Neural progenitor cell (in vitro differentiated cells): ENCODE measurements around the gene LRP1. TPM values are rescaled to one million over a fixed set of nuclear protein-coding genes. Genes with fewer than 3 reads are reported as not detected.
"Not testable (repeated sequence)": the region's sequence is repeated elsewhere in the genome, so short reads cannot be mapped to it uniquely, and the experiment has no call there.

Experiments used
- DNase-seq: peaks from one replicate; pipeline ENCODE4 v3.0.0-alpha.2; 2016; ENCODE audit warnings: low spot score
- H2AFZ ChIP-seq: fragments of 200-600 bp; sonication (generic); replicated peaks from 2 replicates; pipeline ENCODE4 v1.6.1; 2016; ENCODE audit warnings: antibody characterized with exemption
- H3F3A ChIP-seq: fragments of 200-600 bp; sonication (generic); 2 replicates; pipeline ENCODE4 v1.6.1; 2016; ENCODE audit warnings: antibody characterized with exemption, low read depth
- H3K27ac ChIP-seq: fragments of 200-600 bp; sonication (generic); 2 replicates; pipeline ENCODE4 v1.5.1; 2016; ENCODE audit warnings: mild to moderate bottlenecking
- H3K27me3 ChIP-seq: fragments of 200-600 bp; sonication (generic); 2 replicates; pipeline ENCODE4 v1.6.1; 2016; ENCODE audit warnings: mild to moderate bottlenecking, moderate library complexity
- H3K36me3 ChIP-seq: fragments of 200-600 bp; sonication (generic); 2 replicates; pipeline ENCODE4 v1.5.1; 2016
- H3K4me1 ChIP-seq: fragments of 200-600 bp; sonication (generic); 2 replicates; pipeline ENCODE4 v1.6.1; 2016; ENCODE audit warnings: mixed run types
- H3K4me2 ChIP-seq: fragments of 200-600 bp; sonication (generic); 2 replicates; pipeline ENCODE4 v1.6.1; 2016
- H3K4me3 ChIP-seq: fragments of 200-600 bp; sonication (generic); 2 replicates; pipeline ENCODE4 v1.5.1; 2016
- H3K79me2 ChIP-seq: fragments of 200-600 bp; sonication (generic); 2 replicates; pipeline ENCODE4 v1.6.1; 2016; ENCODE audit warnings: low read depth
- H3K9ac ChIP-seq: fragments of 200-600 bp; sonication (generic); 2 replicates; pipeline ENCODE4 v1.6.1; 2016
- H3K9me3 ChIP-seq: fragments of 200-600 bp; sonication (generic); 2 replicates; pipeline ENCODE4 v1.5.1; 2016; ENCODE audit warnings: low read depth
- H4K20me1 ChIP-seq: fragments of 200-600 bp; sonication (generic); 2 replicates; pipeline ENCODE4 v1.6.1; 2016; ENCODE audit warnings: low read depth
- H3K27ac Mint-ChIP-seq: 3 replicates; pipeline ENCODE4 v1.8.0; 2021; ENCODE audit warnings: mixed read lengths
- H3K27me3 Mint-ChIP-seq: 2 replicates; pipeline ENCODE4 v1.8.0; 2022; ENCODE audit warnings: low read depth, mild to moderate bottlenecking, inconsistent platforms, moderate library complexity, mixed read lengths; ENCODE audit not compliant: insufficient read depth
- H3K36me3 Mint-ChIP-seq: 3 replicates; pipeline ENCODE4 v1.8.0; 2021; ENCODE audit warnings: mixed read lengths
- H3K4me1 Mint-ChIP-seq: 3 replicates; pipeline ENCODE4 v1.8.0; 2021; ENCODE audit warnings: mixed read lengths
- H3K4me3 Mint-ChIP-seq: 3 replicates; pipeline ENCODE4 v1.8.0; 2021; ENCODE audit warnings: mild to moderate bottlenecking, moderate library complexity, mixed read lengths
- H3K9me3 Mint-ChIP-seq: 3 replicates; pipeline ENCODE4 v1.8.0; 2020; ENCODE audit warnings: mixed read lengths
- EZH2 ChIP-seq: fragments of 200-600 bp; sonication (generic); IDR thresholded peaks from 2 replicates; pipeline ENCODE4 v1.6.1; 2017; ENCODE audit warnings: antibody characterized with exemption, mild to moderate bottlenecking, moderate library complexity
- EZH2phosphoT487 ChIP-seq: fragments of 200-600 bp; sonication (generic); IDR thresholded peaks from 2 replicates; pipeline ENCODE4 v1.6.1; 2017; ENCODE audit warnings: antibody characterized with exemption
- total RNA-seq: library from RNA; depleted of rRNA; stranded (reverse); fragments of >200 nt; gene quantifications from 2 replicates; pipeline ENCODE4 v1.2.3, GENCODE V29; 2015; ENCODE audit warnings: low replicate concordance
- TF ChIP-seq, protein P1 (sequence below): fragments of 200-600 bp; sonication (generic); IDR thresholded peaks from 2 replicates; pipeline ENCODE4 v1.5.1; 2017; ENCODE audit warnings: antibody characterized with exemption, mild to moderate bottlenecking

Gene LRP1
- total RNA-seq, 1 donor from 2014 or later, result 13.9 TPM

DNA sequence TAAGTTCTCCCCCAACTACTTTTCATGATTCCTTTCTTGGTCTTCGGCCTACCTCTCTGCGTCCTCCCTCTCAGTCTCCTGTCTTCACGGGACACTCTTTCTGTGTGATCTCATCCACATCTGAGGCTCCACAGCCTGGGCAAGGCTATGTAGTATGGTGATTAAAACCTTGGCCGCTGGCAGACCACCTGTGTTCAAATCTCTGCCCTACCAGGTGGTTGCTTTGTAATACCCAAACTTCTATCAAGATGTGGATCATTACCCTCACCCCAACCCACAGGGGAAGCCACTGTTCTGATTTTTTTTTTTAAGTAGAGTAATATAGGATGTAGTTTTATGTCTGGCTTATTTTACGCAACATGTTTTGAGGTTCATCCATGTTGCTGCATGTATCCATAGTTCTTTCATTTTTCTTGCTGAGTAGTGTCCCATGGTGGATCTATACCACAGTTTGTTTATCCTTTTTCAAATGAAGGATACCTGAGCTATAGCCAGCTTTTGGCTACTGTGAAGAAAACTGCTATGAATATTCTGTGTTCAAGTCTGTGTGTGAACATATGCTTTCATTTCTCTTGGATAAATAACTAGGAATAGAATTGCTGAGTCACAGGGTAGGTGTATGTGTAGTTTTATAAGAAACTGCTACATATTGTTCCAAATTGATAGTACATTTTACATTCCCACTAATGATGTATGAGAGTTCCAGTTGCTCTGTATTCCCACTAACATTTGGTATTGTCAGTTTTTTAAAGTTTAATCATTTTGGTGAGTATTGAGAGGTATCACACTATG lies 8.8 kb upstream of the LRP1 start:
- no peak overlapping the region for H3K4me3 ChIP-seq
- Mint-ChIP-seq H3K36me3 (no peaks in the 10 kb centered on the region), H3K9me3 (peaks cover 2% of the 10 kb centered on the region), H3K27me3 (peaks cover 5% of the 10 kb centered on the region), H3K27ac (no peak overlapping the region), H3K4me3 (no peak overlapping the region), H3K4me1 (no peaks in the 10 kb centered on the region)
- TF ChIP-seq, protein P1, sequence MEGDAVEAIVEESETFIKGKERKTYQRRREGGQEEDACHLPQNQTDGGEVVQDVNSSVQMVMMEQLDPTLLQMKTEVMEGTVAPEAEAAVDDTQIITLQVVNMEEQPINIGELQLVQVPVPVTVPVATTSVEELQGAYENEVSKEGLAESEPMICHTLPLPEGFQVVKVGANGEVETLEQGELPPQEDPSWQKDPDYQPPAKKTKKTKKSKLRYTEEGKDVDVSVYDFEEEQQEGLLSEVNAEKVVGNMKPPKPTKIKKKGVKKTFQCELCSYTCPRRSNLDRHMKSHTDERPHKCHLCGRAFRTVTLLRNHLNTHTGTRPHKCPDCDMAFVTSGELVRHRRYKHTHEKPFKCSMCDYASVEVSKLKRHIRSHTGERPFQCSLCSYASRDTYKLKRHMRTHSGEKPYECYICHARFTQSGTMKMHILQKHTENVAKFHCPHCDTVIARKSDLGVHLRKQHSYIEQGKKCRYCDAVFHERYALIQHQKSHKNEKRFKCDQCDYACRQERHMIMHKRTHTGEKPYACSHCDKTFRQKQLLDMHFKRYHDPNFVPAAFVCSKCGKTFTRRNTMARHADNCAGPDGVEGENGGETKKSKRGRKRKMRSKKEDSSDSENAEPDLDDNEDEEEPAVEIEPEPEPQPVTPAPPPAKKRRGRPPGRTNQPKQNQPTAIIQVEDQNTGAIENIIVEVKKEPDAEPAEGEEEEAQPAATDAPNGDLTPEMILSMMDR, result no peak
- TF ChIP-seq EZH2phosphoT487, result no peak
- TF ChIP-seq EZH2, result no peak
- no peaks in the 10 kb centered on the region for H3K36me3 ChIP-seq
- no peaks in the 10 kb centered on the region for H3K9me3 ChIP-seq
- no peaks in the 10 kb centered on the region for H4K20me1 ChIP-seq
- no peak overlapping the region for H3K27ac ChIP-seq
- no peak for DNase-seq
- H3K27me3 ChIP-seq, result no peaks in the 10 kb centered on the region
- H3K9ac ChIP-seq, result no peak overlapping the region
- no peaks in the 10 kb centered on the region for H3K79me2 ChIP-seq
- no peaks in the 10 kb centered on the region for H3F3A ChIP-seq
- no peaks in the 10 kb centered on the region for H3K4me1 ChIP-seq
- H2AFZ ChIP-seq, result no peak overlapping the region
- H3K4me2 ChIP-seq, result no peak overlapping the region

DNA sequence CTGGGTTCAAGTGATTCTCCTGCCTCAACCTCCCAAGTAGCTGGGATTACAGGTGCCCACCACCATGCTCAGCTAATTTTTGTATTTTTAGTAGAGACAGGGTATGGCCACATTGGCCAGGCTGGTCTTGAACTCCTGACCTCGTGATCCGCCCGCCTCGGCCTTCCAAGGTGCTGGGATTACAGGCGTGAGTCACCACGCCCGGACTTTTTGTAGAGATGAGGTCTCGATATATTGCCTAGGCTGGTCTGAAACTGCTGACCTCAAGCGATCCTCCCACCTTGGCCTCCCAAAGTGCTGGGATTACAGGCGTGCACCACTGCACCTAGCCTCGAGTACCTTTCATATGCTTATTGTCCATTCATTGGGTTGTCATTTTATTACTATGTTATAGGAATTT lies 7.6 kb upstream of the LRP1 start:
- not testable (repeated sequence) for H3K4me1 Mint-ChIP-seq, H3K9ac ChIP-seq, H2AFZ ChIP-seq, H3F3A ChIP-seq, H3K9me3 Mint-ChIP-seq, H3K4me3 ChIP-seq, H3K4me3 Mint-ChIP-seq, H3K4me2 ChIP-seq, H3K9me3 ChIP-seq, H3K27ac ChIP-seq, H4K20me1 ChIP-seq, H3K36me3 Mint-ChIP-seq, H3K36me3 ChIP-seq, H3K27me3 ChIP-seq, H3K79me2 ChIP-seq, DNase-seq, H3K27ac Mint-ChIP-seq, H3K4me1 ChIP-seq
- peaks cover 10% of the 10 kb centered on the region for H3K27me3 Mint-ChIP-seq

DNA sequence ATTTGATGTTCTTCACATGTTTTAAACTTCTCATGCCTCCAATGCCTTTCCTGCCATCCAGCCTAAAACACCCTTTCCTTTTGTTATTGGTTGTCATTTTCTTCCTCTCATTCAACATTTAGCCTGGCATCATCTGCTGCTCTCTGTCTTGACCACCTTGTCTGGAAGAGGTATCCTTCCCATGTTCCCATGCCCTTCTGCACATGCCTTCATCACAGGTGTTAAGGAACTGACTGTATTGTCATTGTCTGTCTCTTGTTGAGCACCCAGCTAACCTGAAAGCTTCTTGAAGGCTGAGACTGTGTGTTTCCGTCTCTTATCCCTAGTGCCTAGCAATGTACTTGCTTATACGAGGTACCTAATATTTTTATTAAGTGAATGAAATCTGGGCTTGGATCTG lies 4.5 kb upstream of the LRP1 start:
- Mint-ChIP-seq H3K27me3 (peaks cover 14% of the 10 kb centered on the region), H3K4me3 (peak overlapping the region; percentile 4), H3K27ac (no peak overlapping the region), H3K36me3 (no peaks in the 10 kb centered on the region), H3K9me3 (peaks cover 2% of the 10 kb centered on the region), H3K4me1 (peaks cover 10% of the 10 kb centered on the region)
- no peak overlapping the region for H3K27ac ChIP-seq
- no peaks in the 10 kb centered on the region for H3K9me3 ChIP-seq
- H3F3A ChIP-seq, result peaks cover 18% of the 10 kb centered on the region
- H3K27me3 ChIP-seq, result no peaks in the 10 kb centered on the region
- H2AFZ ChIP-seq, result no peak overlapping the region
- H3K4me2 ChIP-seq, result no peak overlapping the region
- H3K4me3 ChIP-seq, result no peak overlapping the region
- H3K9ac ChIP-seq, result no peak overlapping the region
- H3K79me2 ChIP-seq, result peaks cover 5% of the 10 kb centered on the region
- no peaks in the 10 kb centered on the region for H3K4me1 ChIP-seq
- TF ChIP-seq, protein P1, result no peak
- TF ChIP-seq EZH2 (no peak), EZH2phosphoT487 (no peak)
- H3K36me3 ChIP-seq, result no peaks in the 10 kb centered on the region
- H4K20me1 ChIP-seq, result no peaks in the 10 kb centered on the region
- no peak for DNase-seq

DNA sequence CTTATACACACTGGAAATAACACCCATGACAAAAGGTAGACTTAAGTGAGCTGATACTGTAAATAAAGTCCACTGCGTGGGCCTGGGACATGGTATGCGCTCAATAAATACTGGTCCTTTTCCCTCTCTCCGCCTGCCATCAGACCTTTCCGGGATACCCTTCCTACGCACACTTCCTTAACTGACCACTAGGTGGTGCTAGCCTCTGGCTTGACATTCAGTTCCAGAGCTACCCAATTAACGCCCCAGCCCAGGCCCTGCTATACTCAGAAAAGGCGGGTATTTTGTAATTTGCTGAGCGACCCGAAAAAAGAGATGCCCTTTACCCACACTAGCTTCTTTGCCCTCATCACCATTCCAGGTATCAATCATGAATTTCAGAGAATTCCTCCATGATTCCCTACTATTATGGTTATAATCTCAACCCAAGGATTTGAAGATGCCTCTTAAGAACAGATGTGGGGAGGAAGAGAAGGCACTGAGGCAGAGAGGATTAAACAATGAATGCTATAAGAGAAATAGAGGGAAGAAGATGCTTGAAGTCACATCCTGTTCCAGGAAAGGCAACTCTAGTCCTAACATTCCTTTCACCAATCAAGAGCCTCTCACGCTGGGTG lies 3.9 kb upstream of the LRP1 start:
- peak overlapping the region; percentile 27 for H3K4me3 Mint-ChIP-seq
- H3K27me3 ChIP-seq, result no peaks in the 10 kb centered on the region
- H3F3A ChIP-seq, result peaks cover 18% of the 10 kb centered on the region
- H3K36me3 Mint-ChIP-seq, result no peaks in the 10 kb centered on the region
- DNase-seq, result peak; percentile 83
- no peak overlapping the region for H3K27ac ChIP-seq
- H3K27me3 Mint-ChIP-seq, result peaks cover 14% of the 10 kb centered on the region
- no peak overlapping the region for H3K9ac ChIP-seq
- H3K4me3 ChIP-seq, result no peak overlapping the region
- H3K27ac Mint-ChIP-seq, result no peak overlapping the region
- no peaks in the 10 kb centered on the region for H3K4me1 ChIP-seq
- H3K4me1 Mint-ChIP-seq, result peaks cover 10% of the 10 kb centered on the region
- peaks cover under 1% of the 10 kb centered on the region for H4K20me1 ChIP-seq
- H3K4me2 ChIP-seq, result no peak overlapping the region
- H3K36me3 ChIP-seq, result no peaks in the 10 kb centered on the region
- TF ChIP-seq EZH2 (peak; percentile 28), EZH2phosphoT487 (no peak)
- TF ChIP-seq, protein P1, result peak; percentile 92
- H3K9me3 Mint-ChIP-seq, result peaks cover 2% of the 10 kb centered on the region
- H2AFZ ChIP-seq, result no peak overlapping the region
- no peaks in the 10 kb centered on the region for H3K9me3 ChIP-seq
- H3K79me2 ChIP-seq, result peaks cover 11% of the 10 kb centered on the region
